Upper lobe of left lung (tissue), 4 donors: ENCODE data around the gene AGAP1.

ENCODE experiments used
- CTCF ChIP-seq, 6 experiments: fragments of 450-650 bp in 4 of 6; fragments of 200-600 bp in 2 of 6; sonication (generic) in 2 of 6; IDR thresholded peaks; one replicate each; pipeline ENCODE4 v1.5.1; 2016 to 2019; ENCODE audit warnings: antibody characterized with exemption in 6 of 6
- EP300 ChIP-seq, 4 donors: sonication (generic); formaldehyde crosslinking; IDR thresholded peaks; one replicate each; pipeline ENCODE4 v1.5.1; 2017; ENCODE audit warnings: antibody characterized with exemption in 4 of 4, control low read depth in 2 of 4
- POLR2AphosphoS5 ChIP-seq, 2 donors: sonication (generic); formaldehyde crosslinking; IDR thresholded peaks; one replicate each; pipeline ENCODE4 v1.5.1; 2017; ENCODE audit warnings: antibody characterized with exemption in 2 of 2

- TF ChIP-seq CTCF (IDR thresholded peaks at IDR 0.05) (no peak), POLR2AphosphoS5 (IDR thresholded peaks at IDR 0.05) (no peak), EP300 (IDR thresholded peaks at IDR 0.05) (no peak)
Measured at GRCh38 chr2:235523486-235524150, 29.8 kb downstream of the AGAP1 start.
